NCI-H2107 treated with DMSO at 0.1 percent for 48 hours (cell line): Measurements from ENCODE around the gene FGD5.
"Not testable (repeated sequence)": the region's sequence is repeated elsewhere in the genome, so short reads cannot be mapped to it uniquely, and the experiment has no call there.

Source experiments
- DNase-seq: peaks from one replicate; lab custom pipeline; 2025; ENCODE audit not compliant: unreplicated experiment; lab: John Stamatoyannopoulos, UW

The FGD5 gene

GRCh38 chr3:14900881-14901873 is 82.4 kb downstream of the FGD5 start:
- DNase-seq = no peak

- DNase-seq = no peak
Observed at GRCh38 chr3:14902719-14903118, 84.0 kb downstream of the FGD5 start.

- not testable (repeated sequence) for DNase-seq
Observed at GRCh38 chr3:14903501-14903900, 84.7 kb downstream of the FGD5 start.

- DNase-seq = no peak
Observed at GRCh38 chr3:14905055-14905657, 86.4 kb downstream of the FGD5 start.

- DNase-seq = no peak
Observed at GRCh38 chr3:14906355-14906971, 87.7 kb downstream of the FGD5 start.

GRCh38 chr3:14907043-14907966 is 88.5 kb downstream of the FGD5 start:
- no peak for DNase-seq

- no peak for DNase-seq
Observed at GRCh38 chr3:14909250-14909649, 90.5 kb downstream of the FGD5 start.

- DNase-seq = no peak
Observed at GRCh38 chr3:14911651-14912050, 92.9 kb downstream of the FGD5 start.

- no peak for DNase-seq
Observed at GRCh38 chr3:14913071-14913925, 94.5 kb downstream of the FGD5 start.

GRCh38 chr3:14913926-14914778 is 95.4 kb downstream of the FGD5 start:
- no peak for DNase-seq

GRCh38 chr3:14914779-14915117 is 96.0 kb downstream of the FGD5 start:
- DNase-seq = no peak

- no peak for DNase-seq
Observed at GRCh38 chr3:14915636-14916222, 97.0 kb downstream of the FGD5 start.

GRCh38 chr3:14918356-14918860 is 99.6 kb downstream of the FGD5 start:
- no peak for DNase-seq

- DNase-seq = no peak
Observed at GRCh38 chr3:14920536-14920935, 101.8 kb downstream of the FGD5 start.

- peak; percentile 52 for DNase-seq
Observed at GRCh38 chr3:14921034-14921616, 102.4 kb downstream of the FGD5 start.

GRCh38 chr3:14921811-14922705 is 103.3 kb downstream of the FGD5 start:
- no peak for DNase-seq

- DNase-seq = no peak
Observed at GRCh38 chr3:14922863-14923262, 104.1 kb downstream of the FGD5 start.
